GM12892 (cell line): Measurements from ENCODE around the gene IRX2.

Source experiments
- DNase-seq: peaks from one replicate; pipeline ENCODE4 v3.0.0; 2011; ENCODE audit not compliant: insufficient read length
- FAIRE-seq: peaks from 2 replicates; lab custom pipeline; 2011; peaks lifted over from hg19 to GRCh38; lab: Jason Lieb, UNC
- POLR2A ChIP-seq: IDR thresholded peaks from 2 replicates; pipeline ENCODE4 v1.6.1; 2011; ENCODE audit warnings: low read depth, low read length, control low read depth
- POLR2AphosphoS5 ChIP-seq: IDR thresholded peaks from 2 replicates; pipeline ENCODE4 v1.6.1; 2011; ENCODE audit warnings: low read depth, low read length, control low read depth
- TAF1 ChIP-seq: IDR thresholded peaks from 2 replicates; pipeline ENCODE4 v1.6.1; 2011; ENCODE audit warnings: low read depth, mild to moderate bottlenecking, control low read depth, low read length, borderline replicate concordance

Gene IRX2

DNA sequence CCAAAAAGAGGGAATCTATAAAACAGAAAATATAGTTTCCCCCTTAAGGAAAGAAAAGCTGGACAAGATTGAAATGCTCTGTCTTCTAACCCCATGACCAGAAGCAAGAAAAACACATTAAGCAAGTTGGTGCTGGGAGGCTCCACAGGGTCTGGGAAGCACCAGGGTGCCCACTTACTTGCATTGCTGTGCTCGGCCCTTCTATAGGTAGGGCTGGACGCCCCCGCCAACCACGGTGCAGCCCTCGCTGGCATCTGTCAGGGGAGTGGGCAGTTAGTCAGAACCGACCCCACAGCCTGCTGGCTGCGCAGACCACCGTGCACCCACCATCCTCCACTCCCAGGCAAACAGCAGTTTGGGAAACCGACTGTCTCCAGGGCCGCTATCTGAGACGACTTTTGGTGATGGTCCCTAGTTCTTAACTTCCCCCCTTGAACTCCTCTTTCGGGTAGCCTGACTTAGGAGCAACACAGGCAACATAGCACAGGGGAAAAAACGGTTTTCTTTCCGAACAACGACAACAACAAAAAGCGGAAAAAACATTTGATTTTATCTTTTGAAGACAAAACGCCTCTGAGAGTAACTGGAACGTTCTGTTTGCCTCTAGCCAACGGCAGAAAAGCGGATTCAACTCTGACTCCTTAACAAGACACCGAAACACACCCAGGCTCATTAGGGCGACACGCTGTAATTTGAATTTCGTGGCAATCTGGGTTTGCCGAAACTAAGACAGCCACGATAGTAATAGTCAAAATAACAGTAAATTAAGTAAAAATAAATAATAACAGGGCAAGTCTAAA, 3.9 kb downstream of the IRX2 start:
- TF ChIP-seq POLR2A (no peak), POLR2AphosphoS5 (no peak), TAF1 (no peak)
- no peak for FAIRE-seq
- DNase-seq, result no peak

DNA sequence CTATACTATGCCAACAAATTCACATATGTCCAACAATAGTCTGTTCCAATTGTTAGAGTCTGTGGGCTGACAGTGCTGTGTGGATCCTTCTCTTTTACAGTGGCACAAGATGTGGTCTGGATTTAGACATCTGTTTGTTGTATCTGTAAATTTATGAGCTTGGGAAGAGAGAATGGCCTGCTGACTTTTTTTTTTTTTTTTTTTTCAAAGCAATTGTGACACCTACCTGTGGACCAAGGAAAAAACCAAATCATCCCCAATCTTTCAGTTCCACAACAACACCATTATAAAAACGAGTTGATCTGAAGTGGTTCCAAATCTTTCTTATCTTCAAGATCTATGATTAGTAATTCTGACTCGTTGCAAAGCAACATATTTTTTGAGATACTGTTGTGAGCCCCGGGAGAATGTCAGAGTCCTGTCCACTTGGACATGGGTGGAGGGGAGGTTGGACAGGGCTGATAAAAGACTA, 4.9 kb downstream of the IRX2 start:
- FAIRE-seq (no peak), DNase-seq (no peak)
- no peak for TF ChIP-seq POLR2A
- no peak for TF ChIP-seq POLR2AphosphoS5
- no peak for TF ChIP-seq TAF1

DNA sequence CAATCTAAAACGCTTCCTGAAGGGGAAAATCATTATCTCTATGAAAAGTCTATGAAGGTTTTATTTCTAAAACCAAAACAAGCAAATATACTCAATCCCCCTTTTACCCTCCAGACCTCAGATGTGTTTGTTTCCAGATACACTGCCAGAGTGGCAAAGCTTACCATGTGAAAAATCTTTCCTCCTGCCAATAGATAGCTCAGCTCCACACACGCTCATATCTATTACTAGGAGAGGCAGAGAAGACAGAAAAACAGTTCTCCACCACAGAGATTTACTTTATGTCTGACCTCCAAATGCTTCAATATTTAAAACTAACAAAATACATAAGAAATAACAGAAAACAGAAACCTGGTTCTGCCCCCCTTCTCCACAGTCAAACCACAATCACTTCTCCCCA, 7.0 kb downstream of the IRX2 start:
- FAIRE-seq (no peak), DNase-seq (no peak)
- TF ChIP-seq POLR2AphosphoS5, result no peak
- TF ChIP-seq POLR2A, result no peak

DNA sequence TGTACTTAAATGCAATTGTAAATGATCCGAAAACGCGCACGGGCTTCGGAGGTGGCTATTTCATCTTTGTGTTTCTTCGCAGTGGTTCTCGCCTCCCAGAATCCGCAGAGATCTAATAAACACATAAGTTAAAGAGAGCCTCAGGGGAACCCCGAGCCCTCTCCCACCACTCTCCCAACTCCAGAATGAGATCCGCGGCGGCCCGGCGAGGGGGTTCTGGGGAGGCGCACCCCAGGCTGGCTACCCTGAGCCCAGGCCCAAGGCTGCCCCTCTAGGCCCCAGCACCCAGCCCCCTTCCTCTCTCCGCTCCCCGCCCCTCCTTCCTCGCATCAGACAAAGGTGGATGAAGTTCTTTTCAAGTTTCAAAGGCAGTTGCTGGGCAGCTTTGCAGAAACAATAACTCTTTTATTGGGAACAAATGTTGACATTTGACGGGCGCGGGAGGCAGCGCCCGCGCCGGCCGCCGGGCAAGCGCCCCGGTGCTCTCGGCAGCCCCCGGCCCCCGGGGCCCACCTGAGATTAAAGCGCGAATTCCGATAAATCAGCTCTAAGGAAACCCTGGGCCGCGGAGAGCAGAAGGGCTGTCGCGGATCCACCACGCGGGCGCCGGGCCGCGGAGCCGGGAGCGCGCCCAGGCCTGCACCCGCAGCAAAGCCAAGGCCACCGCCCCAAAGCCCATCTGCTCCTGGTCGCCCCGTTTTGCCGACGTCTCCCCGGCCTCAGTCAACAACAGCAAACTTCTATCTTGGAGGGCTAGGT, 8.4 kb downstream of the IRX2 start:
- DNase-seq (no peak), FAIRE-seq (no peak)
- TF ChIP-seq POLR2AphosphoS5, result no peak
- no peak for TF ChIP-seq POLR2A

DNA sequence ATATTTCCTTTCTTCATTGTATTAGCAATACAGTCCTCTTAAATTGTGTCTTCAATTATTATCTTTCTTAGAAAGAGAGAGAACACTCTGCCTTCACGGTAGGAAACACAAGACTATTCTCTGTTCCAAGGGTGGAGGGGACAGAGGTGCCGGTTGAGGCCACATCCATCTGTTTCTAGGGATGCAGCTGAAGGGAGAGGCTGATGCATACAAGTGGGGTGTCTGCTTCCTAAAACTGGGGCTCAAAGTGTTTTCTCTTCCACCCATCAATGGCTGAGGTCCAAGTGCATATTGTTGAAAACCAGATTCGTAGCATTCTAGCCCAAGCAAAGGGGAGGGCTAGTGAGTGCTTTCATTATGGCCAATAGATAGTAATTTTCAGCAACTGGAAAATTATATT, 9.5 kb downstream of the IRX2 start:
- no peak for FAIRE-seq

DNA sequence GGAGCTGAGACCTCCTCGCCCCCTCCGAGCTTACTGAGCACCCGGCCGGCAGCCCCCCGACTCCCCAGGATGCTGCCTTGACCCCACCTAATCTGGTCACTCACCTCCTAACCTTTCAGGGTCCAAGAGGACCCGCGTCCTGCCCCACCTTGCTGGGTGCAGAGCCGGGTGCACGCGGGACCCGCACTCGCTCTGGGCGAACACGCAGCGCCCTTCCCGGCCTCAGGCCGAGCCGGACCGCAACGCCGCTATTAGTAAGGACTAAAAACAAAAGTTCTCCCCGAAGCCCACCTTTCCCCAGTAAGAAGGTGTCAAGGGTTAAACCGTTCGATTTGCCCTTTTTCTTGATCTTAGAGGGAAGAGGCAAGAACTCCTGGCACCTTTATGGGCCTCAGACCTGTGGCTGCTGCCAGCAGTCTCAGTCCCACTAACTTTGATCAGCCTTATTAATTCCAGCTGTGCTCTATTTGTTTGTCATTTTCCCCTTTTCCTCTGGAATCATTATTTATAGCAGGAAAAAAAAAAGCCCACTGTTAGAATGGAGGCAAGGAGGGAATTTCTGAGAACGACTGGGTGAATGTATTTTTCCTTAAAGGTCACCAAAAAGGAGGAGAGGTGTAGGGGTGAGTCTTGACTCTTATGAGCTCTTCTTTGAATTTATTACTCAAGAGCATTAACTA, 10.5 kb downstream of the IRX2 start:
- TF ChIP-seq POLR2AphosphoS5 (no peak), POLR2A (no peak), TAF1 (no peak)
- no peak for FAIRE-seq
- no peak for DNase-seq

More for the DNA sequence above, 9.5 kb downstream of the IRX2 start:
- TF ChIP-seq POLR2AphosphoS5 (no peak), TAF1 (no peak), POLR2A (no peak)
- DNase-seq, result no peak

DNA sequence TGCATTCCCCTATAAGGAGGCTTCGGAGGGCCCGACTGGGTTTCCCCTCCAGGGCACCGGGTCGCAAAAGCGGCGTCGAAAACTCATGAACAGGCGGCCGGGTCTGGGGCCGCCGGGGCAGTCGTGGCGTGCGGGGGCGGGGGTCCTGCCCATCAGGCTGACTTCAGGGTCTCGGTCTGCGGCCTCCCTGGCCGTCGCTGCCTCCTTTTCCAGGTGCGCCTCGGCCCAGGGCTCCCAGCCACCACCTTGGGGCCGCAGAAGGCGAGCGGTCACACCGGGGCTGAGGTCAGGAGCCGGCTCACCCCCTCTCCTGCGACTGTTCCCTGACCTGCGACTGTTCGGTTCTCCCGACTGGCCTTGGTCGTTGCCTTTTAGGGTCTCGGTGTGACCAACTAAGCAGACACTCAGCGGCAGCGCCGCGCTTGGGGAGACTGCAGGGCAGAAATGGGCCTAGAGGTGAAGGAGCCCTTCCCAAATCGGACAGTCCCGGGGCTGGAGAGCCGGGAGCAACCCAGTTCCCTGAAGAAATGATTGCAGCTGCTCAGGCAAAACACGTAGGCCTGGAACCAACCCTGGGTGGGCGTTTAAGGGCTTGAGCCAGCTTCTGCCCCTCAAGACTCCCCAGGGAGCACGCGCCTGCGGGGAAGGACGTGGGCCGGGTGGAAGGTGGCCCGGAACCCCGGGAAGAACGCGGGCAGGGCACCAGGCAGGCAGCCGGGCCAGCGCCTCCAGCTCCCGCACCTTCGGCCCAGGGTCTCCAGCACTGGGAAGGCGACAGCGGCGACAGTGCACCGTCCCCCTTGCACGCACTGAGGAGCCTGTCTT, 11.2 kb downstream of the IRX2 start:
- TF ChIP-seq TAF1 (no peak), POLR2A (no peak), POLR2AphosphoS5 (no peak)
- no peak for FAIRE-seq
- no peak for DNase-seq

DNA sequence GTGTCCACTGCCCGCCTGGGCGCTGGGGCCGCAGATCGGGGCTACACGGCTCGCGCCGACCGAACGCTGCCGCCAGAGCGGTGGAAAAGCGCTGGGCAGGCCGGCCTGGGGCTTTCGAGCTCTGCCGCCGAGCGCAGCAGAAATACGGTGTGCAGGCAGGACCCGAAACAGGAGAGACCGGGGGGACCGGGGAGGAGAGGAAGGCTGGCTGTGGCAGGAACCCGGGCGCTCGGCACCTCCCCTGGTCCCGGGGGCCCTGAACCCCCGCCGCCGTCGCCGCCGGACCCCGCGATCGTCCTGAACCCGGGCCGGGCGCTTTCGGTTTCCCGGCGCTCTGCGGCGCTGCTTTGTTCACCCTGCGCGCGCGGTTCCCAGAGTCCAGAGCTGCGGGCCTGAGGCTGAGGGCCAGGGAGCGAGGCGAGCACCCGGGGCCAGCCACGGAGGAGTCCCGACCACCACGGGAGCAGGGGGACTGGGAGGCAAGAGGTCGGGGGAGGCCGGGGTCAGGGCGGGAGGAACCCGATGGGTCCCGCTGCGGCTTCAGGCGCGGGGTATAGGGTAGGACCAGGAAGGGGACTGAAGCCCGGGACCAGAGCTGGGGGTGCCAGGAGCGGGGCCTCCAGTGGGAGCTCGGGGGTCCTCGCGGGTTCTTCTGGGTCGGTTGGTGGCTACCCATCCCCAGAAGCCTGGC, 12.0 kb downstream of the IRX2 start:
- TF ChIP-seq TAF1 (no peak), POLR2AphosphoS5 (no peak), POLR2A (no peak)
- DNase-seq (no peak), FAIRE-seq (no peak)

DNA sequence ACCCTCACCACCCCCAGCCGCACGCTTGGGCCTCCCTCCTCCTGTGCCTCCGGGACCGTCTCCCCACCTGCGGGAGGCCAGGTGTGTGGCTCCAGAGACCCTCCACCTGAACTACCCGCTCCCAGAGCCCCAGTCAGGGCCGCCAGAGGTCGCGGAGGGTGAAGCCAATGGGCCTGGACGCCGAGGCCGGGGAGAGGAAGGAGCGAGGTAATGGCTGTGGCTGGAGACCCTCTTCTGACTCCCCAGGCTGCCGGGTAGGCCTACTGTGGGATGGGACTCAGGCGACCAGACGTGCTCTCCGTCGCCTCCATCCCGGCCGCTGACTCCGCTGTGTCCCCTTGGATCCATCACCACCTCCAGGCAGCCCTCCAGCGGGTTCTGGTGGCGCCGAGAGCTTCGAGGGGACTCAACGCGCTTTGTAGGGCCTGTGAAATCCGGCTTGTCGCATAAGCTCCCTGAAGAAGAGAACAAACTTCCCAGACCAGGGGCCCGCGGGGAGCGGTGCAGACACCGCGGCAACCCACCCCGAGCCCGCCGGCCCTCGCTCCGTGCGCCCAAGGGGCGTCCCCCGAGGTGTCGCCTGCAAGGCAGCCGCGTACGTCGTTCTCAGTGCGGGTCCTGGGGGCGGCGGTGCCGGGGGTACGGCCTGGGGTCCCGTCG, 12.6 kb downstream of the IRX2 start:
- TF ChIP-seq POLR2A, result no peak
- TF ChIP-seq TAF1, result no peak
- no peak for TF ChIP-seq POLR2AphosphoS5
- FAIRE-seq, result no peak
- DNase-seq, result no peak

DNA sequence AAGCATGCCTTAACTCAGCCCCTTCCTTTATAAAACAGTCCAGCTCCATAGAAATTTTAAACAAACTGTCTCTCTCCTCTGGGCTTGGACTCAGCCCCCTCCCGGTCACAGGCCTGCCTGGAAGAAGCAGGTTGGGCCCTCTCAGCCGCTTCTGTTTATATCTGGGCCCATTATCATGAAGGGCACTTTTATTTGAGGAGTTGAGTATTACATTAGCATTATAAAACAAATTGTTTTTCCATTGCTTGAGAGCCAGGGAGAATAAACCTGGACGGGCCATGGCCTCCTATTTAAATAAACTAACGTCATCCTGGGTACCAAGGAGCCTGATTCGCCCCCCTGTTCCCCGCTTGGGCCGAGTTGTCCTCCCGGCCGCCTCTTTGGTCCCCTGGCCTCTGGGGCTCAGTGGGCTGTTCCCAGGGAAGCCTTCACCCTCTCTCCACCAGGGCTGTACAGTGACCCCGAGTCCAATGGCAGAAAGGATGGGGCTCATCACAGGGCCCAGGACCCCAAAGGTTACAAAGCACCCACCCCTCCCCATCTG, 13.2 kb downstream of the IRX2 start:
- TF ChIP-seq POLR2AphosphoS5 (no peak), TAF1 (no peak), POLR2A (no peak)
- DNase-seq (no peak), FAIRE-seq (no peak)
